Caco-2 (cell line): Measurements from ENCODE around the gene C1QC. TPM values are rescaled to one million over a fixed set of nuclear protein-coding genes. Genes with fewer than 3 reads are reported as not detected.

ENCODE experiments used
- BruUV-seq: library from RNA; stranded (reverse); fragments of 400-500 nt; replicated peaks from 2 replicates; lab custom pipeline; 2021; lab: Mats Ljungman, UMichigan
- CTCF ChIA-PET: fragments of 300-600 bp; sonication (Branson Sonifier 250); formaldehyde crosslinking; loops from one replicate; lab custom pipeline; 2022; ENCODE audit warnings: antibody characterized with exemption; lab: Charles Lee
- POLR2A ChIA-PET: fragments of 300-600 bp; sonication (Branson Sonifier 250); formaldehyde crosslinking; loops from one replicate; lab custom pipeline; 2022; ENCODE audit warnings: antibody characterized with exemption; lab: Charles Lee
- DNase-seq, 2 experiments: peaks; one replicate each; pipeline versions ENCODE4 v3.0.0 to v3.0.0-alpha.2; 2020 to 2022
- H3K27me3 ChIP-seq: replicated peaks from 2 replicates; pipeline ENCODE4 v1.6.0; 2011; ENCODE audit warnings: low read length; ENCODE audit not compliant: control insufficient read depth, insufficient read depth
- H3K36me3 ChIP-seq: 2 replicates; pipeline ENCODE4 v1.5.1; 2011; ENCODE audit warnings: low read length; ENCODE audit not compliant: control insufficient read depth, insufficient read depth
- H3K4me1 ChIP-seq: fragments of 250-450 bp; sonication (Bioruptor Pico); 2 replicates; pipeline ENCODE4 v1.5.1; 2020; ENCODE audit warnings: mild to moderate bottlenecking
- H3K4me3 ChIP-seq: 2 replicates; pipeline ENCODE4 v1.5.1; 2011; ENCODE audit warnings: low read depth, mild to moderate bottlenecking, control low read depth, low read length
- H3K9me3 ChIP-seq: fragments of 250-450 bp; sonication (Bioruptor Pico); 2 replicates; pipeline ENCODE4 v1.5.1; 2020; ENCODE audit warnings: mild to moderate bottlenecking, moderate library complexity
- H3K27ac Mint-ChIP-seq: one replicate; pipeline ENCODE4 v1.8.0; 2022; ENCODE audit warnings: mixed read lengths; ENCODE audit not compliant: unreplicated experiment
- H3K27me3 Mint-ChIP-seq: one replicate; pipeline ENCODE4 v1.8.0; 2022; ENCODE audit warnings: mixed read lengths; ENCODE audit not compliant: insufficient read depth, unreplicated experiment
- H3K36me3 Mint-ChIP-seq: one replicate; pipeline ENCODE4 v1.8.0; 2022; ENCODE audit warnings: mild to moderate bottlenecking, mixed read lengths; ENCODE audit not compliant: insufficient read depth, unreplicated experiment
- H3K4me1 Mint-ChIP-seq: one replicate; pipeline ENCODE4 v1.8.0; 2022; ENCODE audit warnings: low read depth, mixed read lengths; ENCODE audit not compliant: unreplicated experiment
- H3K4me3 Mint-ChIP-seq: one replicate; pipeline ENCODE4 v1.8.0; 2022; ENCODE audit warnings: mild to moderate bottlenecking, moderate library complexity, mixed read lengths; ENCODE audit not compliant: unreplicated experiment
- H3K9me3 Mint-ChIP-seq: one replicate; pipeline ENCODE4 v1.8.0; 2022; ENCODE audit warnings: mixed read lengths; ENCODE audit not compliant: unreplicated experiment
- CTCF ChIP-seq, 2 experiments: fragments of 200-600 bp in 1 of 2; IDR thresholded peaks; 1 replicate in 1 of 2; 2 replicates in 1 of 2; pipeline versions ENCODE4 v1.5.1 to v1.8.0; 2011 to 2022; ENCODE audit warnings: antibody characterized with exemption in 1 of 2, control low read depth in 1 of 2, inconsistent platforms in 1 of 2, low read depth in 1 of 2, low read length in 1 of 2, mild to moderate bottlenecking in 1 of 2, moderate library complexity in 1 of 2; ENCODE audit not compliant: insufficient read depth in 1 of 2, severe bottlenecking in 1 of 2, unreplicated experiment in 1 of 2
- intact Hi-C: fragments of 100-400 bp; cut with micrococcal nuclease; formaldehyde crosslinking; loops from one replicate; pipeline ENCODE4 v1.10.0; 2022; ENCODE audit not compliant: unreplicated experiment
- total RNA-seq: library from RNA; stranded (reverse); gene quantifications from 2 replicates; pipeline ENCODE4 v1.2.3, GENCODE V29; 2022

Gene C1QC
- total RNA-seq, 1 experiment from 2014 or later: not detected

DNA sequence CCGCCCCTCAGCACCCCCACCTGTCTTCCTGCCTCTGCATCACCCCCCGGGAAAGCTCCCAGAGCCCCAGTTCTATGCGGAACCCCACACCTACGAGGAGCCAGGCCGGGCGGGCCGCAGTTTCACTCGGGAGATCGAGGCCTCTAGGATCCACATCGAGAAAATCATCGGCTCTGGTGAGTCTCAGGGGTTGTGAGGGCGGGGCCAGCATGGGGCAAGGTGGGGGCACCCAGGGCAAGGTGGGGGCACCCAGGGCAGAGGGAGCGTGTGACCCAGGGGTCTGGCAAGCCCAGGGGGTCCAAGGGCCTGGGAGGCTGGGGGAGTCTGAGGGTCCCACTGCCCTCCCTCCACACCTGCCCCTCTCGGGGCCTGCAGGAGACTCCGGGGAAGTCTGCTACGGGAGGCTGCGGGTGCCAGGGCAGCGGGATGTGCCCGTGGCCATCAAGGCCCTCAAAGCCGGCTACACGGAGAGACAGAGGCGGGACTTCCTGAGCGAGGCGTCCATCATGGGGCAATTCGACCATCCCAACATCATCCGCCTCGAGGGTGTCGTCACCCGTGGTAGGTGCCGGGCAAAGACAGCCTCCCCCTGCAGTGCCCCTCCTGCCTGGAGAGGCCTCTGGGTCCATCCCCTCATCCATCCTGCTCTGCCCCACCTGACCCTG lies 46.0 kb upstream of the C1QC start:
- H3K4me1 ChIP-seq: no peaks in the 10 kb centered on the region
- peaks cover 16% of the 10 kb centered on the region for H3K27me3 Mint-ChIP-seq
- H3K9me3 Mint-ChIP-seq: no peaks in the 10 kb centered on the region
- H3K4me3 ChIP-seq: no peak overlapping the region
- ChIA-PET POLR2A (no interaction called here), CTCF (no interaction called here)
- no peaks in the 10 kb centered on the region; the same call in 1 of the 2 replicates for H3K27me3 ChIP-seq
- H3K36me3 Mint-ChIP-seq: no peaks in the 10 kb centered on the region
- no peaks in the 10 kb centered on the region for H3K9me3 ChIP-seq
- no TSS peak for BruUV-seq
- DNase-seq: no peak
- TF ChIP-seq CTCF (IDR thresholded peaks at IDR 0.05; ENCODE audit: insufficient read depth in 1 of 2, low read depth in 1 of 2, low read length in 1 of 2, severe bottlenecking in 1 of 2, unreplicated experiment in 1 of 2): no peak
- H3K4me1 Mint-ChIP-seq: no peaks in the 10 kb centered on the region
- intact Hi-C loops: no loop called here
- H3K36me3 ChIP-seq: no peaks in the 10 kb centered on the region
- H3K27ac Mint-ChIP-seq: no peak overlapping the region
- H3K4me3 Mint-ChIP-seq: no peak overlapping the region

- DNase-seq: no peak
- POLR2A ChIA-PET: no interaction called here
- no peaks in the 10 kb centered on the region; the same call in 1 of the 2 replicates for H3K27me3 ChIP-seq
- no peak overlapping the region for H3K4me3 ChIP-seq
- intact Hi-C loops: no loop called here
- Mint-ChIP-seq H3K4me1 (no peaks in the 10 kb centered on the region), H3K4me3 (no peak overlapping the region), H3K9me3 (no peaks in the 10 kb centered on the region), H3K36me3 (no peaks in the 10 kb centered on the region), H3K27me3 (peaks cover 14% of the 10 kb centered on the region), H3K27ac (no peak overlapping the region)
- TF ChIP-seq CTCF (IDR thresholded peaks at IDR 0.05; ENCODE audit: insufficient read depth in 1 of 2, low read depth in 1 of 2, low read length in 1 of 2, severe bottlenecking in 1 of 2, unreplicated experiment in 1 of 2): no peak
- BruUV-seq: no TSS peak
- H3K4me1 ChIP-seq: no peaks in the 10 kb centered on the region
- CTCF ChIA-PET: no interaction called here
- H3K36me3 ChIP-seq: no peaks in the 10 kb centered on the region
- no peaks in the 10 kb centered on the region for H3K9me3 ChIP-seq
Observed at GRCh38 chr1:22597996-22598395, 45.4 kb upstream of the C1QC start.

DNA sequence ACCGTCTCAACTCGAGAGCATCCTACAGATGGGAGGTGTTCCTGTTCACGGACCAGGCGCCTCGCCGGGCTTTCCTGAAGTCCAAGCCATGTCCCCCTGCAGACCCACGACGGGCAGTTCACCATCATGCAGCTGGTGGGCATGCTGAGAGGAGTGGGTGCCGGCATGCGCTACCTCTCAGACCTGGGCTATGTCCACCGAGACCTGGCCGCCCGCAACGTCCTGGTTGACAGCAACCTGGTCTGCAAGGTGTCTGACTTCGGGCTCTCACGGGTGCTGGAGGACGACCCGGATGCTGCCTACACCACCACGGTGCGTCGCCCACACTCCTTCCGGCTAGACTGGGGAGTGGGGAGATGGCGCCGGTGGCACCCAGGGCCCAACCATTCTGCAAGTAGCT lies 44.7 kb upstream of the C1QC start:
- H3K9me3 Mint-ChIP-seq: no peaks in the 10 kb centered on the region
- no peak overlapping the region for H3K4me3 ChIP-seq
- intact Hi-C loops: no loop called here
- H3K9me3 ChIP-seq: no peaks in the 10 kb centered on the region
- TF ChIP-seq CTCF (IDR thresholded peaks at IDR 0.05; ENCODE audit: insufficient read depth in 1 of 2, low read depth in 1 of 2, low read length in 1 of 2, severe bottlenecking in 1 of 2, unreplicated experiment in 1 of 2): no peak
- ChIA-PET POLR2A (no interaction called here), CTCF (no interaction called here)
- no peaks in the 10 kb centered on the region for H3K4me1 Mint-ChIP-seq
- no peak for DNase-seq
- H3K4me3 Mint-ChIP-seq: no peak overlapping the region
- no peaks in the 10 kb centered on the region for H3K27me3 ChIP-seq
- H3K27me3 Mint-ChIP-seq: peaks cover 18% of the 10 kb centered on the region
- no TSS peak for BruUV-seq
- no peaks in the 10 kb centered on the region for H3K36me3 Mint-ChIP-seq
- H3K27ac Mint-ChIP-seq: no peak overlapping the region
- H3K4me1 ChIP-seq: no peaks in the 10 kb centered on the region
- no peaks in the 10 kb centered on the region for H3K36me3 ChIP-seq
